H1 (cell line): Measurements from ENCODE around the gene SLC12A4.
"Not testable (repeated sequence)": the region's sequence is repeated elsewhere in the genome, so short reads cannot be mapped to it uniquely, and the experiment has no call there.

Experiments used
- ATF3 ChIP-seq: IDR thresholded peaks from 2 replicates; pipeline ENCODE4 v1.6.1; 2011; ENCODE audit warnings: low read depth, mild to moderate bottlenecking, low read length; ENCODE audit not compliant: insufficient read depth
- CHD1 ChIP-seq: IDR thresholded peaks from 2 replicates; pipeline ENCODE4 v1.6.1; 2012; ENCODE audit warnings: low read depth, low read length, improper control_type of control experiment
- POLR2A ChIP-seq, 2 experiments: IDR thresholded peaks; 1 replicate in 1 of 2; 2 replicates in 1 of 2; pipeline ENCODE4 v1.6.1; 2011; ENCODE audit warnings: low read depth in 2 of 2, low read length in 2 of 2, mild to moderate bottlenecking in 2 of 2; ENCODE audit errors: control extremely low read depth in 1 of 2
- RAD21 ChIP-seq, 2 experiments: IDR thresholded peaks in 1 of 2; conservative IDR thresholded peaks in 1 of 2; 2 replicates each; pipeline ENCODE4 v1.6.1; 2011; ENCODE audit warnings: low read depth in 2 of 2, low read length in 2 of 2, improper control_type of control experiment in 1 of 2, inconsistent platforms in 1 of 2, mild to moderate bottlenecking in 1 of 2, moderate library complexity in 1 of 2
- RFX5 ChIP-seq: IDR thresholded peaks from 2 replicates; pipeline ENCODE4 v1.6.1; 2011; ENCODE audit warnings: low read depth, low read length, improper control_type of control experiment, borderline replicate concordance
- TF ChIP-seq, protein P1 (sequence below), 3 experiments: IDR thresholded peaks; 1 replicate in 2 of 3; 2 replicates in 1 of 3; pipeline versions ENCODE4 v1.5.1 to v1.6.1; 2011; ENCODE audit warnings: low read length in 3 of 3, mild to moderate bottlenecking in 3 of 3, inconsistent platforms in 2 of 3, low read depth in 1 of 3, moderate library complexity in 1 of 3; ENCODE audit not compliant: insufficient read depth in 1 of 3; ENCODE audit errors: control extremely low read depth in 1 of 3

- TF ChIP-seq, protein P1, sequence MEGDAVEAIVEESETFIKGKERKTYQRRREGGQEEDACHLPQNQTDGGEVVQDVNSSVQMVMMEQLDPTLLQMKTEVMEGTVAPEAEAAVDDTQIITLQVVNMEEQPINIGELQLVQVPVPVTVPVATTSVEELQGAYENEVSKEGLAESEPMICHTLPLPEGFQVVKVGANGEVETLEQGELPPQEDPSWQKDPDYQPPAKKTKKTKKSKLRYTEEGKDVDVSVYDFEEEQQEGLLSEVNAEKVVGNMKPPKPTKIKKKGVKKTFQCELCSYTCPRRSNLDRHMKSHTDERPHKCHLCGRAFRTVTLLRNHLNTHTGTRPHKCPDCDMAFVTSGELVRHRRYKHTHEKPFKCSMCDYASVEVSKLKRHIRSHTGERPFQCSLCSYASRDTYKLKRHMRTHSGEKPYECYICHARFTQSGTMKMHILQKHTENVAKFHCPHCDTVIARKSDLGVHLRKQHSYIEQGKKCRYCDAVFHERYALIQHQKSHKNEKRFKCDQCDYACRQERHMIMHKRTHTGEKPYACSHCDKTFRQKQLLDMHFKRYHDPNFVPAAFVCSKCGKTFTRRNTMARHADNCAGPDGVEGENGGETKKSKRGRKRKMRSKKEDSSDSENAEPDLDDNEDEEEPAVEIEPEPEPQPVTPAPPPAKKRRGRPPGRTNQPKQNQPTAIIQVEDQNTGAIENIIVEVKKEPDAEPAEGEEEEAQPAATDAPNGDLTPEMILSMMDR (IDR thresholded peaks at IDR 0.05; ENCODE audit: control extremely low read depth in 1 of 3, insufficient read depth in 1 of 3, low read depth in 1 of 3, low read length in 3 of 3), result not testable (repeated sequence)
- TF ChIP-seq RAD21 (IDR thresholded peaks at IDR 0.05 in 1 of 2, conservative IDR thresholded peaks at IDR 0.05 in 1 of 2; ENCODE audit: low read depth in 2 of 2, low read length in 2 of 2); POLR2A (IDR thresholded peaks at IDR 0.05; ENCODE audit: control extremely low read depth in 1 of 2, low read depth in 2 of 2, low read length in 2 of 2); CHD1; RFX5; ATF3: not testable (repeated sequence)
Observed at GRCh38 chr16:67994040-67994408, 25.6 kb upstream of the SLC12A4 start.
